Body of pancreas (tissue), 4 donors: ENCODE data around the gene MYCN. TPM values are rescaled to one million over a fixed set of nuclear protein-coding genes. Genes with fewer than 3 reads are reported as not detected.
"Not testable (repeated sequence)": the region's sequence is repeated elsewhere in the genome, so short reads cannot be mapped to it uniquely, and the experiment has no call there.

Source experiments
- ATAC-seq: fragments of 150-250 bp; one replicate; pipeline ENCODE4 v1.9.1; 2016
- DNase-seq, 4 donors: peaks; one replicate each; pipeline ENCODE4 v3.0.0-alpha.2; 2019
- H3K27ac ChIP-seq, 4 donors: fragments of 200-600 bp; sonication (generic); 1 replicate in 3 of 4; 2 replicates in 1 of 4; pipeline versions ENCODE4 v1.5.1 to v1.6.1; 2016 to 2019; ENCODE audit warnings: mild to moderate bottlenecking in 1 of 4, mixed read lengths in 1 of 4, moderate library complexity in 1 of 4
- H3K27me3 ChIP-seq, 2 donors: fragments of 200-600 bp; sonication (generic); one replicate each; pipeline ENCODE4 v1.6.0; 2016; ENCODE audit warnings: mild to moderate bottlenecking in 1 of 2
- H3K36me3 ChIP-seq, 2 donors: fragments of 200-600 bp; sonication (generic); replicated peaks in 1 of 2; 2 replicates each; pipeline ENCODE4 v1.5.1; 2016; ENCODE audit warnings: low read depth in 2 of 2; ENCODE audit not compliant: insufficient read depth in 1 of 2
- H3K4me1 ChIP-seq: fragments of 200-600 bp; sonication (generic); one replicate; pipeline ENCODE4 v1.6.0; 2016
- H3K4me3 ChIP-seq, 2 donors: fragments of 200-600 bp; sonication (generic); 1 replicate in 1 of 2; 2 replicates in 1 of 2; pipeline ENCODE4 v1.5.1; 2016 to 2019
- H3K9me3 ChIP-seq, 3 donors: fragments of 200-600 bp; sonication (generic); 1 replicate in 2 of 3; 2 replicates in 1 of 3; pipeline ENCODE4 v1.5.1; 2016
- POLR2A ChIP-seq, 3 donors: fragments of 450-650 bp; IDR thresholded peaks; one replicate each; pipeline ENCODE4 v1.6.1; 2016; ENCODE audit warnings: antibody characterized with exemption in 3 of 3, mild to moderate bottlenecking in 2 of 3
- WGBS, 2 donors: methylation state at CpG; one replicate each; pipeline ENCODE4 v1.1.5; 2017; 5-methylcytosine and 5-hydroxymethylcytosine counted together
- intact Hi-C: fragments of 100-400 bp; cut with DNase I; formaldehyde crosslinking; loops from one replicate; pipeline ENCODE4 v1.15.1; 2023
- total RNA-seq, 2 donors: library from RNA; depleted of rRNA; stranded (reverse); fragments of >200 nt; gene quantifications; one replicate each; pipeline ENCODE4 v1.1.0, GENCODE V29; 2016
- TF ChIP-seq, protein P1 (sequence below), 7 experiments: fragments of 450-650 bp in 4 of 7; fragments of 200-600 bp in 3 of 7; sonication (generic) in 3 of 7; IDR thresholded peaks; one replicate each; pipeline ENCODE4 v1.5.1; 2016 to 2019; ENCODE audit warnings: antibody characterized with exemption in 7 of 7

The MYCN gene
- total RNA-seq, 2 donors from 2014 or later, result not detected

DNA sequence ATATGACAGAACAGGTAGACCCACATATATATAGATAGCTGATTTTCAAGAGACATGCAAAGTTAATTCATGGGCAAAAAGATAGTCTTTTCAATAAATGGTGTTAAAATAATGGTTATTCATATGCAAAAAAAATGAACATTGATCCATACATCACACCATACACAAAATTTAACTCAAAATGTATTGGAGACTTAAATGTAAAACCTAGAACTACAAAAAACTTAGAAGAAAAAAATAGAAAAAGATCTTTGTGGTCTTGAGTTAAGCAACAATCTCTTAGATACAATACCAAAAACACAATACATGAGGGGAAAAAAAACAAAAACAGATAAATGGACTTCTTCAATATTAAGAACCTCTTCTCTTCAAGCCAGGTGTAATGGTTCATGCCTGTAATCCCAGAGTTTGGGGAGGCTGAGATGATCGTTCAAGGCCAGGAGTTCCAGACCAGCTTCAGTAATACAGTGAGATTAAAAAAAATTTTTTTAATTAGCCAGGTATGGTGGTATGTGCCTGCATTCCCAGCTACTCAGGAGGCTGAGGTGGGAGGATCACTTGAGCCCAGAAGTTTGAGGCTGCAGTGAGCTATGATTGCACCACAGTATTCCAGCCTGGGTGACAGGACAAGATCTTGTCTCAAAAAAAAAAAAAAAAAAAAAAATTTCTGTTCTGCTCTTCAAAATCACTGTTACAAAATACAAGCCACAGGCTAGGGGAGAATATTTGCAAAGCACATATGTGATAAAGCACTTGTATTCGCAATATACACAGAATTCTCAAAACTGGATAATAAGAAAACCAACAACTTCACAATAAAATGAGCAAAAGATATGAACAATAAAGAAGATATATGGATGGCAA, 32.7 kb upstream of the MYCN start:
- no peaks in the 10 kb centered on the region for H3K27me3 ChIP-seq

DNA sequence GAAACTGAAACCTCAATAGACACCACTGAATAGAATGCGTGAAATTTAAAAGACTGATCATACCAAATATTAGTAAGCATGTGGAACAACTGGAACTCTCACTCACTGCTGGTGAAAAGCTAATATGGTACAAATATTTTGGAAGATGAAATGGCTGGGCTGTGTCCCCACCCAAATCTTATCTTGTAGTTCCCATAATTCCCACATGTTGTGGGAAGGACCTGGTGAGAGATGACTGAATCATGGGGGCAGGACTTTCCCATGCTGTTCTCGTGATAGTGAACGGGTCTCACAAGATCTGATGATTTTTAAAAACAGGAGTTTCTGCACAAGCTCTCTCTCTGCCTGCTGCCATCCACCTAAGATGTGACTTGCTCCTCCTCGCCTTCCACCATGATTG, 32.0 kb upstream of the MYCN start:
- H3K4me3 ChIP-seq, result no peak overlapping the region
- H3K27me3 ChIP-seq, result no peaks in the 10 kb centered on the region
- DNase-seq, result no peak
- no peaks in the 10 kb centered on the region for H3K36me3 ChIP-seq
- TF ChIP-seq, protein P1, sequence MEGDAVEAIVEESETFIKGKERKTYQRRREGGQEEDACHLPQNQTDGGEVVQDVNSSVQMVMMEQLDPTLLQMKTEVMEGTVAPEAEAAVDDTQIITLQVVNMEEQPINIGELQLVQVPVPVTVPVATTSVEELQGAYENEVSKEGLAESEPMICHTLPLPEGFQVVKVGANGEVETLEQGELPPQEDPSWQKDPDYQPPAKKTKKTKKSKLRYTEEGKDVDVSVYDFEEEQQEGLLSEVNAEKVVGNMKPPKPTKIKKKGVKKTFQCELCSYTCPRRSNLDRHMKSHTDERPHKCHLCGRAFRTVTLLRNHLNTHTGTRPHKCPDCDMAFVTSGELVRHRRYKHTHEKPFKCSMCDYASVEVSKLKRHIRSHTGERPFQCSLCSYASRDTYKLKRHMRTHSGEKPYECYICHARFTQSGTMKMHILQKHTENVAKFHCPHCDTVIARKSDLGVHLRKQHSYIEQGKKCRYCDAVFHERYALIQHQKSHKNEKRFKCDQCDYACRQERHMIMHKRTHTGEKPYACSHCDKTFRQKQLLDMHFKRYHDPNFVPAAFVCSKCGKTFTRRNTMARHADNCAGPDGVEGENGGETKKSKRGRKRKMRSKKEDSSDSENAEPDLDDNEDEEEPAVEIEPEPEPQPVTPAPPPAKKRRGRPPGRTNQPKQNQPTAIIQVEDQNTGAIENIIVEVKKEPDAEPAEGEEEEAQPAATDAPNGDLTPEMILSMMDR (IDR thresholded peaks at IDR 0.05), result no peak
- no peak for TF ChIP-seq POLR2A (IDR thresholded peaks at IDR 0.05)
- H3K9me3 ChIP-seq, result no peaks in the 10 kb centered on the region
- ATAC-seq, result no peak
- intact Hi-C loops, result no loop called here
- WGBS, 2 donors, result 84 to 88% methylated on average over 4 of the region's 4 CpGs
- no peaks in the 10 kb centered on the region for H3K4me1 ChIP-seq
- H3K27ac ChIP-seq, result no peak overlapping the region

More for the DNA sequence above, 32.7 kb upstream of the MYCN start:
- Histone ChIP-seq H3K4me3 (no peak overlapping the region), H3K36me3 (no peaks in the 10 kb centered on the region), H3K27ac (no peak overlapping the region), H3K4me1 (no peaks in the 10 kb centered on the region), H3K9me3 (no peaks in the 10 kb centered on the region)
- WGBS, 2 donors, result 73 to 77% methylated on average over 2 of the region's 2 CpGs
- TF ChIP-seq, protein P1 (IDR thresholded peaks at IDR 0.05), result no peak
- no peak for TF ChIP-seq POLR2A (IDR thresholded peaks at IDR 0.05)
- intact Hi-C loops, result no loop called here
- DNase-seq (no peak), ATAC-seq (no peak)

DNA sequence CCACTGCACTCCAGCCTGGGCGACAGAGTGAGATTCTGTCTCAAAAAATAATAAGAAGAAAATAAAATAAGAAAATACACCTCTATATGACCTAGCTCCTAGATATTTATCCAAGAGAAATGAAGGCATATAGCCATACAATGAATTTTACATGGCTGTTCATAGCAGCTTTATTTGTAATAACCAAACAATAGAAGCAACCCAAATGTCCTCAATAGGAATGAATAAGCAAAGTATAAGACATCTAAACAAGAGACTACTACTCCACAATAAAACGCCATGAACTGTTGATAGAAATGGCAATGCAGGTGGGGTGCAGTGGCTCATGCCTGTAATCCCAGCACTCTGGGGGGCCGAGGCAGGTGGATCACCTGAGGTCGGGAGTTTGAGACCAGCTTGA, 31.2 kb upstream of the MYCN start:
- no peaks in the 10 kb centered on the region for H3K36me3 ChIP-seq
- no peak overlapping the region for H3K27ac ChIP-seq
- no peaks in the 10 kb centered on the region for H3K27me3 ChIP-seq
- 54 to 59% methylated on average over 4 of the region's 4 CpGs for WGBS, 2 donors
- TF ChIP-seq, protein P1 (IDR thresholded peaks at IDR 0.05), result no peak
- no peak for TF ChIP-seq POLR2A (IDR thresholded peaks at IDR 0.05)
- H3K9me3 ChIP-seq, result no peaks in the 10 kb centered on the region
- no peak for ATAC-seq
- intact Hi-C loops, result no loop called here
- H3K4me1 ChIP-seq, result no peaks in the 10 kb centered on the region
- H3K4me3 ChIP-seq, result no peak overlapping the region
- no peak for DNase-seq

DNA sequence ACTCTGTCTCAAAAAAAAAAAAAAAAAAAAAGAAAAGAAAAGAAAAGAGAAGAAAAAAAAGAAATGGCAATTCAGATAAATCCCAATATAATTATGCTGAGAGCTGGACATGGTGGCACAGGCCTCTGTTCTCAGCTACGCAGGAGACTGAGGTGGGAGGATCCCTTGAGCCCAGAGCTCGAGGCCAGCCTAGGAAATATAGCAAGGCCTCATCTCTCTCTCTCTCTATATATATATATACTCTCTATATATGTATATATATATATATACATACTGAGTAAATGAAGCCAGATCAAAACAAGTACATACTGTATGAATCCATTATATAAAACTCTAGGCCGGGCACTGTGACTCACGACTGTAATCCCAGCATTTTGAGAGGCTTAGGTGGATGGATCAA, 30.6 kb upstream of the MYCN start:
- TF ChIP-seq, protein P1 (IDR thresholded peaks at IDR 0.05), result no peak
- no peak for TF ChIP-seq POLR2A (IDR thresholded peaks at IDR 0.05)

DNA sequence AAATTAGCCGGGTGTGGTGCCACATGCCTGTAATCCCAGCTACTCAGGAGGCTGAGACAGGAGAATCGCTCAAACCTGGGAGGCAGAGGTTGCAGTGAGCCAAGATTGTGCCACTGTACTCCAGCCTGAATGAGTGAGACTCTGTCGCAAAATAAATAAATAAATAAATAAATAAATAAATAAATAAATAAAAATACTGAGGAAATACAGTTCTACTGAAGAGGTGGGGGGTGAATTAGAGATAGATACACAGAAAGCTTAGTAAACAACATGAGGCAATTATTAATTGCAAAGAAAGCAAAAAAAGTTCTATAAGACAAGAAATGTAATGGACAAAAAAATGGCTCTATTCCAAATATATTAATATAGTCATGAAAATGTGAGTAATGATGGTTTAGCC, 29.1 kb upstream of the MYCN start:
- 89 to 91% methylated on average over 3 of the region's 3 CpGs for WGBS, 2 donors

More for the DNA sequence above, 30.6 kb upstream of the MYCN start:
- Histone ChIP-seq H3K4me3 (no peak overlapping the region), H3K27ac (no peak overlapping the region), H3K4me1 (no peaks in the 10 kb centered on the region), H3K36me3 (no peaks in the 10 kb centered on the region), H3K27me3 (no peaks in the 10 kb centered on the region), H3K9me3 (no peaks in the 10 kb centered on the region)
- intact Hi-C loops, result no loop called here
- 70 to 75% methylated on average over 4 of the region's 4 CpGs for WGBS, 2 donors
- DNase-seq, result no peak
- no peak for ATAC-seq

More for the DNA sequence above, 29.1 kb upstream of the MYCN start:
- DNase-seq, H3K36me3 ChIP-seq, H3K27me3 ChIP-seq, H3K4me1 ChIP-seq, H3K9me3 ChIP-seq, H3K27ac ChIP-seq, intact Hi-C loops, H3K4me3 ChIP-seq, ATAC-seq: not testable (repeated sequence)
